HEK293 (cell line): ENCODE data around the gene FAM219B.

Experiments used
- CTCF ChIA-PET: fragments of 350-600 bp; formaldehyde crosslinking; extraction: SDS; loops from one replicate; lab custom pipeline; 2021; ENCODE audit warnings: antibody characterized with exemption; lab: Yijun Ruan, JAX
- POLR2A ChIA-PET: fragments of 300-600 bp; formaldehyde crosslinking; extraction: SDS; loops from one replicate; lab custom pipeline; 2020; ENCODE audit warnings: antibody characterized with exemption, inconsistent platforms; lab: Yijun Ruan, JAX
- H3K27ac ChIP-seq: fragments of 200-500 bp; sonication (Bioruptor generic); 2 replicates; pipeline ENCODE4 v1.5.1; 2014; ENCODE audit warnings: low read depth, low read length, control low read depth, inconsistent platforms; ENCODE audit errors: extremely low read depth
- H3K36me3 ChIP-seq, 2 experiments: fragments of 200-500 bp in 1 of 2; sonication (Bioruptor generic) in 1 of 2; 1 replicate in 1 of 2; 2 replicates in 1 of 2; pipeline ENCODE4 v1.5.1; 2014 to 2017; ENCODE audit warnings: inconsistent platforms in 2 of 2, low read length in 2 of 2; ENCODE audit not compliant: control insufficient read depth in 2 of 2, insufficient read depth in 1 of 2
- H3K4me1 ChIP-seq: fragments of 200-500 bp; sonication (Bioruptor generic); 2 replicates; pipeline ENCODE4 v1.5.1; 2014; ENCODE audit warnings: mild to moderate bottlenecking, low read length, inconsistent platforms; ENCODE audit not compliant: control insufficient read depth, insufficient read depth
- H3K4me3 ChIP-seq: 2 replicates; pipeline ENCODE4 v1.5.1; 2011; ENCODE audit warnings: low read depth, mild to moderate bottlenecking, control low read depth, low read length, moderate library complexity
- H3K9me3 ChIP-seq: fragments of 200-500 bp; sonication (Bioruptor generic); 2 replicates; pipeline ENCODE4 v1.5.1; 2014; ENCODE audit warnings: low read depth, low read length, inconsistent platforms; ENCODE audit not compliant: control insufficient read depth, insufficient read depth
- GLIS2 ChIP-seq: fragments of 450-650 bp; formaldehyde crosslinking; IDR thresholded peaks from 2 replicates; pipeline ENCODE4 v1.5.1; 2016; ENCODE audit warnings: missing biosample characterization, missing genetic modification characterization
- KLF8 ChIP-seq: fragments of 450-650 bp; formaldehyde crosslinking; IDR thresholded peaks from 2 replicates; pipeline ENCODE4 v1.5.1; 2016; ENCODE audit warnings: missing biosample characterization, missing genetic modification characterization
- PRDM1 ChIP-seq: fragments of 450-650 bp; formaldehyde crosslinking; IDR thresholded peaks from 2 replicates; pipeline ENCODE4; 2016; ENCODE audit warnings: missing biosample characterization, missing genetic modification characterization
- SETDB1 ChIP-seq: IDR thresholded peaks from one replicate; pipeline ENCODE4 v1.6.1; 2017; ENCODE audit warnings: mild to moderate bottlenecking, low read length, moderate library complexity, mixed read lengths; ENCODE audit not compliant: insufficient read length
- WT1 ChIP-seq: fragments of 450-650 bp; formaldehyde crosslinking; IDR thresholded peaks from 2 replicates; pipeline ENCODE4 v1.5.1; 2016; ENCODE audit warnings: missing biosample characterization, missing genetic modification characterization
- YY1 ChIP-seq: fragments of 450-650 bp; formaldehyde crosslinking; IDR thresholded peaks from 2 replicates; pipeline ENCODE4 v1.5.1; 2018; ENCODE audit warnings: missing biosample characterization, missing genetic modification characterization
- YY2 ChIP-seq: fragments of 450-650 bp; formaldehyde crosslinking; IDR thresholded peaks from 2 replicates; pipeline ENCODE4 v1.5.1; 2016; ENCODE audit warnings: missing biosample characterization, missing genetic modification characterization
- ZBTB17 ChIP-seq: fragments of 450-650 bp; formaldehyde crosslinking; IDR thresholded peaks from 2 replicates; pipeline ENCODE4 v1.5.1; 2016; ENCODE audit warnings: missing biosample characterization, missing genetic modification characterization
- ZBTB44 ChIP-seq: fragments of 450-650 bp; IDR thresholded peaks from 2 replicates; pipeline ENCODE4 v1.5.1; 2018; ENCODE audit warnings: missing biosample characterization, mild to moderate bottlenecking, missing genetic modification characterization
- ZEB2 ChIP-seq: fragments of 450-650 bp; formaldehyde crosslinking; IDR thresholded peaks from 2 replicates; pipeline ENCODE4 v1.5.1; 2016; ENCODE audit warnings: missing biosample characterization, missing genetic modification characterization
- ZNF133 ChIP-seq: fragments of 450-650 bp; formaldehyde crosslinking; IDR thresholded peaks from 2 replicates; pipeline ENCODE4 v1.5.1; 2016; ENCODE audit warnings: missing biosample characterization, missing genetic modification characterization
- ZNF138 ChIP-seq: fragments of 450-650 bp; formaldehyde crosslinking; IDR thresholded peaks from 2 replicates; pipeline ENCODE4 v1.5.1; 2016; ENCODE audit warnings: missing biosample characterization, missing genetic modification characterization, borderline replicate concordance
- ZNF175 ChIP-seq: fragments of 450-650 bp; formaldehyde crosslinking; IDR thresholded peaks from 2 replicates; pipeline ENCODE4 v1.5.1; 2016; ENCODE audit warnings: missing biosample characterization, missing genetic modification characterization
- ZNF280D ChIP-seq: fragments of 450-650 bp; formaldehyde crosslinking; IDR thresholded peaks from 2 replicates; pipeline ENCODE4 v1.5.1; 2016; ENCODE audit warnings: missing biosample characterization, missing genetic modification characterization
- ZNF558 ChIP-seq: fragments of 450-650 bp; formaldehyde crosslinking; IDR thresholded peaks from 2 replicates; pipeline ENCODE4 v1.5.1; 2016; ENCODE audit warnings: missing biosample characterization, missing genetic modification characterization

FAM219B gene

GRCh38 chr15:74867466-74868038 lies 39.1 kb downstream of the FAM219B start:
- CTCF ChIA-PET: interaction anchor here (0.6 to 1.6 kb wide), 4 partner anchors 26 to 96 kb away, joined by 3 to 5 read pairs (median 4); no protein-coding TSS in a partner anchor
- Histone ChIP-seq H3K36me3 (peaks cover 8 to 30% of the 10 kb centered on the region in 2 experiments; a peak in 2 of 3 replicates), H3K9me3 (no peaks in the 10 kb centered on the region), H3K4me3 (no peak overlapping the region), H3K27ac (no peak overlapping the region), H3K4me1 (peaks cover 11% of the 10 kb centered on the region)
- TF ChIP-seq ZNF558 (tag by site-specific recombination): peak; percentile 25; the same call in 1 of the 2 replicates
- no peak for TF ChIP-seq ZNF175 (tag by site-specific recombination)
- peak; percentile 31 for TF ChIP-seq SETDB1
- no peak for TF ChIP-seq YY2
- TF ChIP-seq ZNF280D (tag by site-specific recombination): peak; percentile 22; the same call in 1 of the 2 replicates
- TF ChIP-seq KLF8 (tag by site-specific recombination): no peak
- TF ChIP-seq GLIS2 (tag by site-specific recombination): no peak
- POLR2A ChIA-PET: interaction anchor here (0.6 to 2.6 kb wide), 2 partner anchors 22 to 619 kb away, joined by 6 to 7 read pairs; partner anchors contain the start of gene MPI

- POLR2A ChIA-PET: interaction anchor here (0.6 kb wide), 1 partner anchor 16 kb away, joined by 5 read pairs; no protein-coding TSS in a partner anchor
- no peak overlapping the region for H3K4me3 ChIP-seq
Observed at GRCh38 chr15:74866090-74866489, 40.6 kb downstream of the FAM219B start.

GRCh38 chr15:74865316-74865715 lies 41.3 kb downstream of the FAM219B start:
- POLR2A ChIA-PET: interaction anchor here (0.6 kb wide), 1 partner anchor 33 kb away, joined by 3 read pairs; no protein-coding TSS in a partner anchor
- no peak overlapping the region for H3K4me3 ChIP-seq
- no peaks in the 10 kb centered on the region for H3K9me3 ChIP-seq
- no peak for TF ChIP-seq SETDB1
- no peak for TF ChIP-seq ZNF133
- no peak for TF ChIP-seq ZNF138 (tag by site-specific recombination)
- TF ChIP-seq YY1 (tag by site-specific recombination): no peak
- TF ChIP-seq ZBTB17 (tag by site-specific recombination): peak; percentile 44
- peaks cover 7% of the 10 kb centered on the region for H3K4me1 ChIP-seq
- H3K27ac ChIP-seq: no peak overlapping the region
- CTCF ChIA-PET: interaction anchor here (1.0 kb wide), 1 partner anchor 36 kb away, joined by 4 read pairs; no protein-coding TSS in a partner anchor
- H3K36me3 ChIP-seq: peaks cover 8 to 30% of the 10 kb centered on the region in 2 experiments; a peak in 2 of 3 replicates

More at GRCh38 chr15:74866090-74866489, 40.6 kb downstream of the FAM219B start:
- H3K9me3 ChIP-seq: no peaks in the 10 kb centered on the region
- H3K27ac ChIP-seq: no peak overlapping the region
- peaks cover 8 to 30% of the 10 kb centered on the region in 2 experiments; a peak in 2 of 3 replicates for H3K36me3 ChIP-seq
- peak; percentile 51; the same call in 1 of the 2 replicates for TF ChIP-seq ZEB2 (tag by site-specific recombination)
- peak; percentile 55; the same call in 1 of the 2 replicates for TF ChIP-seq PRDM1 (tag by site-specific recombination)
- no peak for TF ChIP-seq ZBTB44 (tag by site-specific recombination)
- peak; percentile 45; the same call in 1 of the 2 replicates for TF ChIP-seq WT1 (tag by site-specific recombination)
- CTCF ChIA-PET: interaction anchor here (0.5 kb wide), 1 partner anchor 35 kb away, joined by 3 read pairs; no protein-coding TSS in a partner anchor
- peaks cover 11% of the 10 kb centered on the region for H3K4me1 ChIP-seq
